ENCODE data around the gene FSD1.
A peak's percentile ranks its signal among the peaks of the same experiment; 100 is the strongest.
"Not testable (repeated sequence)": the region's sequence is repeated elsewhere in the genome, so short reads cannot be mapped to it uniquely, and the experiment has no call there.

The FSD1 gene

GRCh38 chr19:4284974-4285373, 19.4 kb upstream of the FSD1 start:
- DNase-seq (ENCODE audit: low read depth in 2 of 2): no peak

GRCh38 chr19:4286141-4286540, 18.3 kb upstream of the FSD1 start:
- not testable (repeated sequence) for DNase-seq (ENCODE audit: low read depth in 2 of 2)

- DNase-seq (ENCODE audit: low read depth in 2 of 2): no peak
Measured at GRCh38 chr19:4288091-4288777, 16.2 kb upstream of the FSD1 start.

GRCh38 chr19:4291184-4291732, 13.1 kb upstream of the FSD1 start:
- no peak for DNase-seq (ENCODE audit: low read depth in 2 of 2)

DNA sequence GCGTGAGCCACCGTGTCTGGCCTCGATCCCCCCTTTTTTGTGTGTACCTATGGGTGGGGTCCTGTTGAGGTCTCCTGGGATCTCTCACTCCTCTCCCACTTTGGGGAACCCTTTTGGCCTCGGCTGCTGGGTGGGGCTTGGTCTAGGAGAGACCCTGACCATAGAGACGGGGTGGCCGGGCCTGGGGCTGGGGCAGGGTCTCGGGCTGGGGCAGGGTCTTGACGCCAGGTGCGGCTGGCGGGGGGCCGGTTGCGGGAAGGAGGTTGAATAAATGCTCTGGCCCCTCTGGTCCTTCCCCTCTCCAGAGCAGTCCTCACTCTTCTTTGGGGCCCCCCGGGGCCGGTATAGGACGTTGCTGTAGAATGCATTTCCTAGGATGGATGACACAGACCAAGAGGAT, 11.9 kb upstream of the FSD1 start:
- DNase-seq (ENCODE audit: low read depth in 2 of 2): no peak

GRCh38 chr19:4294389-4294788, 10.0 kb upstream of the FSD1 start:
- no peak for DNase-seq (ENCODE audit: low read depth in 2 of 2)

- DNase-seq (ENCODE audit: low read depth in 2 of 2): no peak
Measured at GRCh38 chr19:4295972-4296771, 8.2 kb upstream of the FSD1 start.

DNA sequence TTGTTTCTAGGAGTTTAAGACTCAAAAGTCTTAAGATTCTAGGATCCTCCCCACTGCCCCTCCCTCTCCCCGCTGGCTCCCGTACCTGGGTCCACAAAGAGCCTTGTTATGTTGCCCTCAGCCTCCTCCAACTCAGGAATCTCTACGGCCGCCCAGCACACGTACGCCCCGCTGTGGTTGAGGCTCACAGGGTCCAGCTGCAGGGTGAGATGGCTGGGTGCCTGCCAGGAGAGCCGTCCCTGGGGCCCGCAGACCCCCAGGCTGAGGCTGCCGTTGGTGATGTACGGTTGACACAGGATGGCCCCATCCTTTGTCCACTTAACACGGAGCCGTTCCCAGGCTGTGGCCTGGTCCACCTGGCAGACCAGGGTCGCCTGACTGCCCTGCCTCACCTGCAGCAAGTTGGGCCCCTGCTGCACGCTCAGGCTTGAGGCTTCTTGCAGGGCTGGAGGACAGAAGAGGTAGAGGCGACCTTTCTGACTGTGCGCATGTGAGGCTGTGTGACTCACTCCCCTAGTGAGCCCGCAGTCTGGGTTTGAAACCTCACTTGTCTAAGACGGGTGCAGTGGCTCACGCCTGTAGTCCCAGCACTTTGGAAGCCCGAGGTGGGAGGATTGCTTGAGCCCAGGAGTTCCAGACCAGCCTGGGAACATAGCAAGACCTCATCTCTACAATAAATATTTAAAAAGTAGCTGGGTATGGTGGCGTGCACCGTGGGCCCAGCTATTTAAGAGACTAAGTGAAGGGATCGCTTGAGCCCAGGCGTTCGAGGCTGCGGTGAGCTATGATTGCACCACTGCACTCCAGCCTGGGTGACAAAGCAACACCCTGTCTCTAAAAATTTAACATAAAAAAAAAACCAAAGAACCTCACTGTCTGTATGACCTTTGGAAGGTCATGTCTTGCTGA, 6.2 kb upstream of the FSD1 start:
- DNase-seq (ENCODE audit: low read depth in 2 of 2): peak in 1 of 2 donors; percentile 8

GRCh38 chr19:4298810-4299550, 5.4 kb upstream of the FSD1 start:
- no peak for DNase-seq (ENCODE audit: low read depth in 2 of 2)

GRCh38 chr19:4300589-4300988, 3.8 kb upstream of the FSD1 start:
- DNase-seq (ENCODE audit: low read depth in 2 of 2): no peak

- DNase-seq (ENCODE audit: low read depth in 2 of 2): no peak
Measured at GRCh38 chr19:4301590-4302242, 2.7 kb upstream of the FSD1 start.

DNA sequence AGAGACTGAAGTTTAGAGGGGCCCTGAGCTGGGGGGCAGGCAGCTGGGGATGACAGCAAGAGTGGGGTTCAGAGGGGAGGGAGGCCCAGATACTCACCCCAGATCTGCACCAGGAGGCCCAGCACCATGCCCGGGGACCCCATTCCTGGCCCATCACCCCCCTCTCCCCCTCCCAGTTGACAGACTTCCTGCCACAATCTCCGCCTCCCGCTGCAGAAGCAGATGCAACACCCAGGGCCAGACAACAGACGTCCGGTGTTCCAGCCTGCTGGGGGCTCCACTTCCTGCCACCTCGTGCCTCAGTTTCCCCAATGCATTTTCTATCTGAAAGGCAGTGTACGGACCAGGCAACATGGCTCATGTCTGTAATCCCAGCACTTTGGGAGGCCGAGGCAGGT, 2.2 kb upstream of the FSD1 start, which contains the start of gene TMIGD2:
Gene TMIGD2 (minus strand): TSS at position 147 of the 398 bp plus-strand sequence. CDS start 4 bp downstream, at position 143.
- DNase-seq (ENCODE audit: low read depth in 2 of 2): no peak

- DNase-seq (ENCODE audit: low read depth in 2 of 2): no peak
Measured at GRCh38 chr19:4303819-4304537, 420 bp upstream of the FSD1 start.

GRCh38 chr19:4305257-4305612, 837 bp downstream of the FSD1 start:
- no peak for DNase-seq (ENCODE audit: low read depth in 2 of 2)

DNA sequence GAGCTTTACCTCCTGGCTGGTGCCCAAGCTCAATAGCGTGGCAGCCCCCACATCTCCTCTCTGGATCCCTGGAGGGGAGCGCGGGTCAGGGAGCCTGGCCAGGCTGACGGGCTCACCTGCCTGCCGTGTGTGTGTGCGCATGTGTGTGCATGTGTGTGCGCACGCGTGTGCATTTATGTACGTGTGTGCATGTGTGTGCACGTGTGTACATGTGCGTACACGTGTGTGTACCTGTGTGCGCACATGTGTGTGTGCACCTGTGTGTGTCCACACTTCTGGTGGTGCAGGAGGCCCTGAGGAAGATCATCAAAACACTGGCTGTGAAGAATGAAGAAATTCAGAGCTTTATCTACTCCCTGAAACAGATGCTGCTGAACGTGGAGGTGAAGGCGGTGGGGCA, 1.3 kb downstream of the FSD1 start:
- DNase-seq (ENCODE audit: low read depth in 2 of 2): no peak

DNA sequence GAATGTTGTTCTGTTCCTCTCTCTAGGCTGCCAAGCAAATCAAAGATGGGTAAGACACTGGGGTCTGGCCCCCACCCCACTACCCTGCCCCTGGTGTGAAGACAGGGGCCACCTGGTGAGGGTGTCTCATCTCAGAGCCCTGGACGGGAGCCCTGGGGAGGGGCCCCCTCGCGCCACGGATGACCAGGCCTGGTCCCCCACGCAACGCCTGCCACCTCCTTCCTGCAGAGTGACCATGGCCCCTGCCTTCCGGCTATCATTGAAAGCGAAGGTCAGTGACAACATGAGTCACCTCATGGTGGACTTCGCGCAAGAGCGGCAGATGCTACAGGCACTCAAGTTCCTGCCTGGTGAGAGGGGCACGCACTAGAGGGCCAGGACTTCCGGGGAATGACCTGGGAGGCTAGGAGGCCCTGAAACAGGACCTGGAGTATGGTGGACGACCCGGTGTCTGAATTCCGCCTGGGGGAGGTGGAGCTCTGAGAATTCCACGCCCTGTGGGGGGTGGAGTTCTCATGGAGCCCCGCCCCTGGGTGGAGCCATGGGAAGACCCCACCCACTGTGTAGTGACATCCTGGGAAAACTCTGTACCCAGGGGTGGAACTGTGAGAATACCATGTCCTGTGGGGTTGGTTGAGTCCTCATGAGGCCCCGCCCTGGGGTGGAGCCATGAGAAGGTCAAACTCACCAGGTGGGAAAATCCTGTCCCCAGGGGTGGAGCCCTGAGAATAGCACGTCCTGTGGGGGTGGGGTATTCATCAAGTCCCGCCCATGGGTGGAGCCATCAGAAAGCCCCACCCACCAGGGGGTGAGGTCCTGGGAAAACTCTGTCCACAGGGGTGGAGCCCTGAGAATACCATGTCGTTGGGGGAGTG, 6.1 kb downstream of the FSD1 start:
- no peak for DNase-seq (ENCODE audit: low read depth in 2 of 2)

DNA sequence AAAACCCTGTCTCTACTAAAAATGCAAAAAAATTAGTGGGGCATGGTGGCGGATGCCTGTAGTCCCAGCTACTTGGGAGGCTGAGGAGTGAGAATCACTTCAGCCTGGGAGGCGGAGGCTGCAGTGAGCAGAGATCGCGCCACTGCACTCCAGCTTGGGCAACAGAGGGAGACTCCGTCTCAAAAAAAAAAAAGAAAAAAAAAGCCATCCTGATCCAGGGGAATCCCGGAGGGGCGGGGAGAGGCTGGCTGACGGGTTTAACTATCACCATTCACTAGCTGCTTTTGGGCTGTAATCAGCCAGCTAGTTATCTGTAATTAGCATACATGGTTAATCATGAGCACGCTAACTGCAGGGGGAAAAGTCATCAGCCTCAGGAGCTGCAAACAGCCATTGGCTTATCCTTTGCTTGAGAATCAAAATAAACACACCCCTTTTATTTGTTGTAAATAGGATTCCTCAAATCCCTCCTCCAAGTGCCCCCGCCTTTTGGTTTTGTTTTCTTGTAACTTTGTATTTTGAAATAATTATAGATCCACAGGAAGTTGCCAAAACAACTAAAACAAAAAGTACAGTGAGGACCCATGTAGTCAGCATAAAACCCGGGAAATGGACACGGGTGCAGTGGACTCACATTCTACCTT, 9.6 kb downstream of the FSD1 start:
- no peak for DNase-seq (ENCODE audit: low read depth in 2 of 2)

DNA sequence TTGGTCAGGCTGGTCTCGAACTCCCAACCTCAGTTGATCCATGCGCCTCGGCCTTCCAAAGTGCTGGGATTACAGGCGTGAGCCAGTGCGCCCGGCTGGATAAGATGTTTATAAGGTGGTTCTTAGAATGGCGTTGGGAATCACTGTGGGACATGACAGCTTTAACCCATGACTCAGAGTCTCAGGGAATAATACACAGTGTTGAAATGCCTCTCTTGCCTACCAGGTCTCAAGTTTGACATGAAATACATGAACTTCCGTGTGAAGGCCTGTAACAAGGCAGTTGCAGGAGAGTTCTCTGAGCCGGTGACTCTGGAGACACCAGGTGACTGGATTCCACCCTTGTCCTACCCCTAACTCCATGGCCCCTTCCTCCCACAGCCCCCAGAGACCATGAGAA, 12.6 kb downstream of the FSD1 start:
- DNase-seq (ENCODE audit: low read depth in 2 of 2): no peak

DNA sequence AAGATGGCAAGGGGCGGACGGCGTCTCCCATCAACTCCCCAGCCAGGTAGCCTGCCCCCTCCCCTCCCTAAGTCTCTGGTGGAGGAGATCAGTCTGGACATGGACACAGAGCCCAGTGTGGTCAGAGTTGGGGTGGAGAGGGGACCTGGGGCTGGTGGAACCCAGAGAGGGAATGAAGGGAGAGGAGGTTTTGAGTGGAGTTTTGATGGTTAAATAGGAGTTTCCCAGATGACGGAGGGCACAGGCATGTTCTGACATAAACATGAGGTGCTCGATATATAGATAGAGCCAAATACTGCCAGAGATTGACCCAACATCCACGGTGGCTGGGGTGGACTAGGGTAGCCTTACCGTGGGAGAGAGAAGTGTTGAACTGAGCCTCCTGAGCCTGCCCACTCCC, 14.1 kb downstream of the FSD1 start:
- no peak for DNase-seq (ENCODE audit: low read depth in 2 of 2)

Data from stimulated activated CD8-positive, alpha-beta memory T cell treated with anti-CD3 and anti-CD28 coated beads, Interleukin-7, amount 100 ng/mL, for 4 hours (primary cell).